Keratinocyte (primary cell): ENCODE data around the gene NELL2.

ENCODE experiments used
- CTCF ChIP-seq, 3 experiments: IDR thresholded peaks in 1 of 3; conservative IDR thresholded peaks in 1 of 3; optimal IDR thresholded peaks in 1 of 3; 2 replicates in 2 of 3; 3 replicates in 1 of 3; pipeline versions ENCODE3 to v1.5.1; 2011; ENCODE audit warnings: low read length in 3 of 3, mild to moderate bottlenecking in 3 of 3, moderate library complexity in 2 of 3, control low read depth in 1 of 3, inconsistent platforms in 1 of 3; ENCODE audit not compliant: insufficient read depth in 2 of 3; ENCODE audit errors: extremely low read depth in 1 of 3
- EZH2 ChIP-seq: IDR thresholded peaks from one replicate; pipeline ENCODE4 v1.6.1; 2012; ENCODE audit warnings: inconsistent platforms, mild to moderate bottlenecking, low read length, moderate library complexity

GRCh38 chr12:44544018-44544417, 332.1 kb downstream of the NELL2 start:
- no peak for TF ChIP-seq CTCF (optimal IDR thresholded peaks at IDR 0.05 in 1 of 3, IDR thresholded peaks at IDR 0.05 in 1 of 3, conservative IDR thresholded peaks at IDR 0.05 in 1 of 3; ENCODE audit: extremely low read depth in 1 of 3, insufficient read depth in 2 of 3, low read length in 3 of 3)
- TF ChIP-seq EZH2 = no peak
